ENCODE data around the gene KCNQ1.

DNA sequence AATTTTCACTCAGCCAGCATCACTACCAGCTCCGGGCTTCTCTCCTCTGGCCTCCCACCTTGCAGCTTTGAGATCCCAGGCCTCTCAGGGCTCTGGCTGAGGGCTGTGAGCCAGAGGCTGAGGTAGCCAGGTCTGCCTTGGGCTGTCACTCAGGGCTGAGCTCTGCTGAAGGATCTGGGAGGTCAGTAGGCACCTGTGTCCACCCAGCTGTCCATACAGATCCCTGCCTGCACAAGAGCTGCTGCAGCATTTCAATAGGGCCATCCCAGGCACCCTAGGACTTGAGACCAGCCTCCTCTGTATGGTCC is 242.4 kb downstream of the KCNQ1 start:
- TF ChIP-seq, protein P1, sequence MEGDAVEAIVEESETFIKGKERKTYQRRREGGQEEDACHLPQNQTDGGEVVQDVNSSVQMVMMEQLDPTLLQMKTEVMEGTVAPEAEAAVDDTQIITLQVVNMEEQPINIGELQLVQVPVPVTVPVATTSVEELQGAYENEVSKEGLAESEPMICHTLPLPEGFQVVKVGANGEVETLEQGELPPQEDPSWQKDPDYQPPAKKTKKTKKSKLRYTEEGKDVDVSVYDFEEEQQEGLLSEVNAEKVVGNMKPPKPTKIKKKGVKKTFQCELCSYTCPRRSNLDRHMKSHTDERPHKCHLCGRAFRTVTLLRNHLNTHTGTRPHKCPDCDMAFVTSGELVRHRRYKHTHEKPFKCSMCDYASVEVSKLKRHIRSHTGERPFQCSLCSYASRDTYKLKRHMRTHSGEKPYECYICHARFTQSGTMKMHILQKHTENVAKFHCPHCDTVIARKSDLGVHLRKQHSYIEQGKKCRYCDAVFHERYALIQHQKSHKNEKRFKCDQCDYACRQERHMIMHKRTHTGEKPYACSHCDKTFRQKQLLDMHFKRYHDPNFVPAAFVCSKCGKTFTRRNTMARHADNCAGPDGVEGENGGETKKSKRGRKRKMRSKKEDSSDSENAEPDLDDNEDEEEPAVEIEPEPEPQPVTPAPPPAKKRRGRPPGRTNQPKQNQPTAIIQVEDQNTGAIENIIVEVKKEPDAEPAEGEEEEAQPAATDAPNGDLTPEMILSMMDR (IDR thresholded peaks at IDR 0.05; ENCODE audit: insufficient read depth, low read length, poor library complexity, severe bottlenecking): no peak
- TF ChIP-seq EZH2phosphoT487 (conservative IDR thresholded peaks at IDR 0.05; ENCODE audit: low read length): no peak
